K562 (cell line): Measurements from ENCODE around the gene VIPR2. TPM values are rescaled to one million over a fixed set of nuclear protein-coding genes. Genes with fewer than 3 reads are reported as not detected.

ENCODE experiments used
- ETV1 ChIP-seq: fragments of 450-650 bp; conservative IDR thresholded peaks from 2 replicates; pipeline ENCODE4 v1.6.1; 2016; ENCODE audit warnings: missing genetic modification characterization, control low read depth, low read depth, missing compliant biosample characterization
- JUN ChIP-seq, 2 experiments: sonication (generic) in 1 of 2; formaldehyde crosslinking in 1 of 2; IDR thresholded peaks; 2 replicates each; pipeline versions ENCODE4 v1.6.1 to v1.8.0; 2012 to 2022; ENCODE audit warnings: borderline replicate concordance in 2 of 2, mild to moderate bottlenecking in 2 of 2, improper control_type of control experiment in 1 of 2, low read depth in 1 of 2, low read length in 1 of 2, missing genetic modification reagents in 1 of 2
- L3MBTL2 ChIP-seq: fragments of 450-650 bp; IDR thresholded peaks from 2 replicates; pipeline ENCODE4 v1.6.1; 2016; ENCODE audit warnings: mild to moderate bottlenecking, moderate library complexity
- SMAD3 ChIP-seq: fragments of 450-650 bp; formaldehyde crosslinking; conservative IDR thresholded peaks from 2 replicates; pipeline ENCODE4 v1.4.0; 2020; ENCODE audit warnings: mild to moderate bottlenecking
- TOE1 ChIP-seq, 2 experiments: fragments of 450-650 bp in 1 of 2; sonication (generic) in 1 of 2; formaldehyde crosslinking in 1 of 2; IDR thresholded peaks; 2 replicates each; pipeline versions ENCODE4 v1.7.1 to v1.8.0; 2016 to 2022; ENCODE audit warnings: borderline replicate concordance in 2 of 2, mild to moderate bottlenecking in 2 of 2, antibody characterized with exemption in 1 of 2, inconsistent platforms in 1 of 2, low read depth in 1 of 2, missing genetic modification reagents in 1 of 2, moderate library complexity in 1 of 2
- ZBTB7A ChIP-seq: IDR thresholded peaks from 2 replicates; pipeline ENCODE4 v1.6.1; 2011; ENCODE audit warnings: low read depth, mild to moderate bottlenecking, low read length, moderate library complexity, borderline replicate concordance; ENCODE audit not compliant: control insufficient read depth
- ZFX ChIP-seq: sonication (generic); formaldehyde crosslinking; IDR thresholded peaks from 2 replicates; pipeline ENCODE4 v1.8.0; 2022; ENCODE audit warnings: mild to moderate bottlenecking, missing genetic modification reagents, moderate library complexity
- ZKSCAN3 ChIP-seq: fragments of 250-450 bp; sonication (Bioruptor Pico); IDR thresholded peaks from 2 replicates; pipeline ENCODE4 v1.4.0; 2020
- ZNF347 ChIP-seq: fragments of 450-650 bp; formaldehyde crosslinking; IDR thresholded peaks from 2 replicates; pipeline ENCODE4 v1.4.0; 2020; ENCODE audit warnings: low read depth, mild to moderate bottlenecking, moderate library complexity
- polyA plus RNA-seq, 8 experiments: library from polyadenylated mRNA; depleted of rRNA in 4 of 8; stranded (reverse) in 5 of 8; unstranded in 3 of 8; fragments of >200 nt; fragmentation: Nextera tagmentation in 2 of 8; fragmentation: Illumina TruSeq in 1 of 8; extraction: Ambion mirVana in 2 of 8; extraction: Trizol in 1 of 8; gene quantifications; 2 replicates each; pipeline versions ENCODE4 v1.2.1 to v1.2.3, GENCODE V29; 2011 to 2014; ENCODE audit warnings: inconsistent platforms in 1 of 8, missing spikeins in 1 of 8
- total RNA-seq, 7 experiments: library from RNA; depleted of rRNA in 6 of 7; stranded (reverse); fragments of >200 nt in 6 of 7; fragmentation: Illumina TruSeq in 2 of 7; extraction: Trizol in 2 of 7; gene quantifications; 2 replicates each; pipeline versions ENCODE4 v1.2.1 to v1.2.3, GENCODE V29; 2011 to 2021; ENCODE audit warnings: low replicate concordance in 1 of 7
- TF ChIP-seq, protein P1 (sequence below): fragments of 450-650 bp; IDR thresholded peaks from 2 replicates; pipeline ENCODE4 v1.6.1; 2016; ENCODE audit warnings: mild to moderate bottlenecking, moderate library complexity
- TF ChIP-seq, protein P2 (sequence below), 2 experiments: fragments of 450-650 bp in 1 of 2; sonication (generic) in 1 of 2; formaldehyde crosslinking; conservative IDR thresholded peaks; 2 replicates each; pipeline versions ENCODE4 v1.4.0 to v1.8.1; 2020 to 2022; ENCODE audit warnings: mild to moderate bottlenecking in 1 of 2, missing genetic modification reagents in 1 of 2
- TF ChIP-seq, protein P3 (sequence below): sonication (generic); formaldehyde crosslinking; IDR thresholded peaks from 2 replicates; pipeline ENCODE4 v1.9.0; 2022; ENCODE audit warnings: mild to moderate bottlenecking, missing genetic modification reagents

The VIPR2 gene
- total and polyA plus RNA-seq, 9 of the 15 experiments (the other 6 are each of a cell fraction or from before 2014, with no cell fraction given), result 0.04 TPM; not detected in 8

DNA sequence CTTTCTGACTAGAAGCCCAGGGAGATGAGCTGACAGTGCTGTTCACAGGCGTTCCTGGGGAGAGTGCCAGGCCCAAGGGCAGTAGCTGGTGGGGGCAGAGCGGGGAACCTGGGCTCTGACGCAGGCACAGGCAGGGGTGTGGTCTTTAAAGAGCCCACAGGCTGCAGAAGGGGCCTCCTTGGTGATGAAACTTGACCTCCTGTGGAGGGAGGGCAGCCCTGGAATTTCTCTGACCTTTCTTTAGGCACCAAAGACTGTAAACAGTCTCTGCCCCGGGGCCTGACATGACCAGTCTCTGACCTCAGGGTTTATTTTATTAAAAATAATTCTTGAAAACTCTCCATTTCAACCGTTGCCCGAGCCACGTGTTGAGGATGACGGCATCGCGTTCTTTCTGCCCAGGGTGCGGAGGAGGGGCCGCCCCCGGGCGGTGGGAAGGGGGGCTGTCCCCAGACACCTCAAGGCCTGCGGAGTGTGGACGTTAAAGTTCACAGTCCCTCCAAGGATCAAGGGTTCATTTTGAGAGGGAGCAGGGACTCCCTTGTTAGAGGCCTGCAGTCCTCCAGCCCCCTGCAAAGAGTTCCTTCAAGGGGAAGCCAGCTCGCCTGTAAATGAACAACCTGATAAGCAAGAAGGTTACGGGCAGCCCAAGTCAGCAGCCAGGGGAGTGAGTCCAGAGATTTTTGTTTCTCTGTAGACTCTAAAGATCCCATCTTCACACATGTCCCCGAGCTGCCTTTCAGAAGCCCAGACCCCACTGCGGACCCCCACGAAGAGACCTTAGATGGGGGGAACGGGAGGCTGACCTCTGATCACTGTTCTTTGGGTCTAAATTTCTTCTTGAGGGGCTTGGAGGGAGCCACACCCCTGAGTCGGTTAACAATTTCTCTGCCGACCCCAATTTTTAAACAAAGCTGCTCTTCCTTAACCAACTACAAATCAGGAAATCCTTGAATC lies 128.9 kb downstream of the VIPR2 start (continued):
- TF ChIP-seq, protein P1, sequence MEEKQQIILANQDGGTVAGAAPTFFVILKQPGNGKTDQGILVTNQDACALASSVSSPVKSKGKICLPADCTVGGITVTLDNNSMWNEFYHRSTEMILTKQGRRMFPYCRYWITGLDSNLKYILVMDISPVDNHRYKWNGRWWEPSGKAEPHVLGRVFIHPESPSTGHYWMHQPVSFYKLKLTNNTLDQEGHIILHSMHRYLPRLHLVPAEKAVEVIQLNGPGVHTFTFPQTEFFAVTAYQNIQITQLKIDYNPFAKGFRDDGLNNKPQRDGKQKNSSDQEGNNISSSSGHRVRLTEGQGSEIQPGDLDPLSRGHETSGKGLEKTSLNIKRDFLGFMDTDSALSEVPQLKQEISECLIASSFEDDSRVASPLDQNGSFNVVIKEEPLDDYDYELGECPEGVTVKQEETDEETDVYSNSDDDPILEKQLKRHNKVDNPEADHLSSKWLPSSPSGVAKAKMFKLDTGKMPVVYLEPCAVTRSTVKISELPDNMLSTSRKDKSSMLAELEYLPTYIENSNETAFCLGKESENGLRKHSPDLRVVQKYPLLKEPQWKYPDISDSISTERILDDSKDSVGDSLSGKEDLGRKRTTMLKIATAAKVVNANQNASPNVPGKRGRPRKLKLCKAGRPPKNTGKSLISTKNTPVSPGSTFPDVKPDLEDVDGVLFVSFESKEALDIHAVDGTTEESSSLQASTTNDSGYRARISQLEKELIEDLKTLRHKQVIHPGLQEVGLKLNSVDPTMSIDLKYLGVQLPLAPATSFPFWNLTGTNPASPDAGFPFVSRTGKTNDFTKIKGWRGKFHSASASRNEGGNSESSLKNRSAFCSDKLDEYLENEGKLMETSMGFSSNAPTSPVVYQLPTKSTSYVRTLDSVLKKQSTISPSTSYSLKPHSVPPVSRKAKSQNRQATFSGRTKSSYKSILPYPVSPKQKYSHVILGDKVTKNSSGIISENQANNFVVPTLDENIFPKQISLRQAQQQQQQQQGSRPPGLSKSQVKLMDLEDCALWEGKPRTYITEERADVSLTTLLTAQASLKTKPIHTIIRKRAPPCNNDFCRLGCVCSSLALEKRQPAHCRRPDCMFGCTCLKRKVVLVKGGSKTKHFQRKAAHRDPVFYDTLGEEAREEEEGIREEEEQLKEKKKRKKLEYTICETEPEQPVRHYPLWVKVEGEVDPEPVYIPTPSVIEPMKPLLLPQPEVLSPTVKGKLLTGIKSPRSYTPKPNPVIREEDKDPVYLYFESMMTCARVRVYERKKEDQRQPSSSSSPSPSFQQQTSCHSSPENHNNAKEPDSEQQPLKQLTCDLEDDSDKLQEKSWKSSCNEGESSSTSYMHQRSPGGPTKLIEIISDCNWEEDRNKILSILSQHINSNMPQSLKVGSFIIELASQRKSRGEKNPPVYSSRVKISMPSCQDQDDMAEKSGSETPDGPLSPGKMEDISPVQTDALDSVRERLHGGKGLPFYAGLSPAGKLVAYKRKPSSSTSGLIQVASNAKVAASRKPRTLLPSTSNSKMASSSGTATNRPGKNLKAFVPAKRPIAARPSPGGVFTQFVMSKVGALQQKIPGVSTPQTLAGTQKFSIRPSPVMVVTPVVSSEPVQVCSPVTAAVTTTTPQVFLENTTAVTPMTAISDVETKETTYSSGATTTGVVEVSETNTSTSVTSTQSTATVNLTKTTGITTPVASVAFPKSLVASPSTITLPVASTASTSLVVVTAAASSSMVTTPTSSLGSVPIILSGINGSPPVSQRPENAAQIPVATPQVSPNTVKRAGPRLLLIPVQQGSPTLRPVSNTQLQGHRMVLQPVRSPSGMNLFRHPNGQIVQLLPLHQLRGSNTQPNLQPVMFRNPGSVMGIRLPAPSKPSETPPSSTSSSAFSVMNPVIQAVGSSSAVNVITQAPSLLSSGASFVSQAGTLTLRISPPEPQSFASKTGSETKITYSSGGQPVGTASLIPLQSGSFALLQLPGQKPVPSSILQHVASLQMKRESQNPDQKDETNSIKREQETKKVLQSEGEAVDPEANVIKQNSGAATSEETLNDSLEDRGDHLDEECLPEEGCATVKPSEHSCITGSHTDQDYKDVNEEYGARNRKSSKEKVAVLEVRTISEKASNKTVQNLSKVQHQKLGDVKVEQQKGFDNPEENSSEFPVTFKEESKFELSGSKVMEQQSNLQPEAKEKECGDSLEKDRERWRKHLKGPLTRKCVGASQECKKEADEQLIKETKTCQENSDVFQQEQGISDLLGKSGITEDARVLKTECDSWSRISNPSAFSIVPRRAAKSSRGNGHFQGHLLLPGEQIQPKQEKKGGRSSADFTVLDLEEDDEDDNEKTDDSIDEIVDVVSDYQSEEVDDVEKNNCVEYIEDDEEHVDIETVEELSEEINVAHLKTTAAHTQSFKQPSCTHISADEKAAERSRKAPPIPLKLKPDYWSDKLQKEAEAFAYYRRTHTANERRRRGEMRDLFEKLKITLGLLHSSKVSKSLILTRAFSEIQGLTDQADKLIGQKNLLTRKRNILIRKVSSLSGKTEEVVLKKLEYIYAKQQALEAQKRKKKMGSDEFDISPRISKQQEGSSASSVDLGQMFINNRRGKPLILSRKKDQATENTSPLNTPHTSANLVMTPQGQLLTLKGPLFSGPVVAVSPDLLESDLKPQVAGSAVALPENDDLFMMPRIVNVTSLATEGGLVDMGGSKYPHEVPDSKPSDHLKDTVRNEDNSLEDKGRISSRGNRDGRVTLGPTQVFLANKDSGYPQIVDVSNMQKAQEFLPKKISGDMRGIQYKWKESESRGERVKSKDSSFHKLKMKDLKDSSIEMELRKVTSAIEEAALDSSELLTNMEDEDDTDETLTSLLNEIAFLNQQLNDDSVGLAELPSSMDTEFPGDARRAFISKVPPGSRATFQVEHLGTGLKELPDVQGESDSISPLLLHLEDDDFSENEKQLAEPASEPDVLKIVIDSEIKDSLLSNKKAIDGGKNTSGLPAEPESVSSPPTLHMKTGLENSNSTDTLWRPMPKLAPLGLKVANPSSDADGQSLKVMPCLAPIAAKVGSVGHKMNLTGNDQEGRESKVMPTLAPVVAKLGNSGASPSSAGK, result peak; percentile 88
- TF ChIP-seq ZNF347 (CRISPR knock-in tag) (no peak), SMAD3 (CRISPR knock-in tag) (no peak), L3MBTL2 (peak; percentile 91), ZKSCAN3 (CRISPR knock-in tag) (no peak), ETV1 (no peak), TOE1 (IDR thresholded peaks at IDR 0.05; ENCODE audit: borderline replicate concordance) (no peak), TOE1 (CRISPR knock-in tag; IDR thresholded peaks at IDR 0.05; ENCODE audit: borderline replicate concordance, low read depth) (no peak), ZBTB7A (peak; percentile 57), JUN (IDR thresholded peaks at IDR 0.05; ENCODE audit: borderline replicate concordance, low read depth, low read length) (peak; percentile 26; the same call in 1 of the 2 replicates), JUN (CRISPR knock-in tag; IDR thresholded peaks at IDR 0.05; ENCODE audit: borderline replicate concordance) (no peak), ZFX (peak; percentile 35)
- TF ChIP-seq, protein P2, sequence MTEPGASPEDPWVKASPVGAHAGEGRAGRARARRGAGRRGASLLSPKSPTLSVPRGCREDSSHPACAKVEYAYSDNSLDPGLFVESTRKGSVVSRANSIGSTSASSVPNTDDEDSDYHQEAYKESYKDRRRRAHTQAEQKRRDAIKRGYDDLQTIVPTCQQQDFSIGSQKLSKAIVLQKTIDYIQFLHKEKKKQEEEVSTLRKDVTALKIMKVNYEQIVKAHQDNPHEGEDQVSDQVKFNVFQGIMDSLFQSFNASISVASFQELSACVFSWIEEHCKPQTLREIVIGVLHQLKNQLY (CRISPR knock-in tag; conservative IDR thresholded peaks at IDR 0.05), result no peak
- TF ChIP-seq, protein P3, sequence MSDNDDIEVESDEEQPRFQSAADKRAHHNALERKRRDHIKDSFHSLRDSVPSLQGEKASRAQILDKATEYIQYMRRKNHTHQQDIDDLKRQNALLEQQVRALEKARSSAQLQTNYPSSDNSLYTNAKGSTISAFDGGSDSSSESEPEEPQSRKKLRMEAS (CRISPR knock-in tag), result 0 out of 2 replicates have a peak, but pooled peaks have one; percentile 38
